ENCODE measurements around the gene KRT20. TPM values are rescaled to one million over a fixed set of nuclear protein-coding genes. Genes with fewer than 3 reads are reported as not detected.
"Not testable (repeated sequence)": the region's sequence is repeated elsewhere in the genome, so short reads cannot be mapped to it uniquely, and the experiment has no call there.

KRT20 gene, protein sequence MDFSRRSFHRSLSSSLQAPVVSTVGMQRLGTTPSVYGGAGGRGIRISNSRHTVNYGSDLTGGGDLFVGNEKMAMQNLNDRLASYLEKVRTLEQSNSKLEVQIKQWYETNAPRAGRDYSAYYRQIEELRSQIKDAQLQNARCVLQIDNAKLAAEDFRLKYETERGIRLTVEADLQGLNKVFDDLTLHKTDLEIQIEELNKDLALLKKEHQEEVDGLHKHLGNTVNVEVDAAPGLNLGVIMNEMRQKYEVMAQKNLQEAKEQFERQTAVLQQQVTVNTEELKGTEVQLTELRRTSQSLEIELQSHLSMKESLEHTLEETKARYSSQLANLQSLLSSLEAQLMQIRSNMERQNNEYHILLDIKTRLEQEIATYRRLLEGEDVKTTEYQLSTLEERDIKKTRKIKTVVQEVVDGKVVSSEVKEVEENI
- total RNA-seq (not detected), polyA plus RNA-seq (not detected)

DNA sequence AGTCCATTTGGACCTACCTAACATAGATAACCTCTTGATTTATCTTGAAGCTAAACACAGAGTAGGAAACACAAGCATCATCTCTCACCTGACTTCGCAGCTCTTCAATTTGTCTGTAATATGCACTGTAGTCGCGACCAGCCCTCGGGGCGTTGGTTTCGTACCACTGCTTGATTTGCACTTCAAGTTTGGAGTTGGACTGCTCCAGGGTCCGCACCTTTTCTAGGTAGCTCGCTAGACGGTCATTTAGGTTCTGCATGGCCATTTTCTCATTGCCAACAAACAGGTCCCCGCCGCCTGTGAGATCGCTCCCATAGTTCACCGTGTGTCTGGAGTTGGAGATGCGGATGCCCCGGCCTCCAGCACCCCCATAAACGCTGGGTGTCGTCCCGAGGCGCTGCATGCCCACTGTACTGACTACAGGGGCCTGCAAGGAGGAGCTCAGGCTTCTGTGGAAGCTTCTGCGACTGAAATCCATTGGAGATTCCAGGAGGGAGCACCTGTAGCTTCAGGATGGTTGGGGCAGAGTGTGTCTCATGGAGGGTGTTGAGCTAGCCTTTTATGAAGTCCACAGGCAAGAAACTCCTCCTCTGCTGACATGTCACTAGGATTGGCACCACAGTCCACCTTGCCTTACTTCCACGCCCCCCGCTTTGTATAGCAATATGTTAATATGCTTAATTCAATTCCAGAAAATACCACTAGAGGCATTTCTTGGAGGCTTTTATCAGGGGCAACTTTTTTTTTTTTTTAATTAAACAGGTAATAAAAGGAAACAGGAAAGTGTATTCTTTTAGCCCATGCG lies at the start of gene KRT20:
TSS of gene KRT20 (minus strand) at position 535 of the 805 bp plus-strand sequence. CDS start at position 478, 57 bp downstream.
- no peaks in the 10 kb centered on the region for H3K9me3 ChIP-seq (ENCODE audit: control insufficient read depth in 2 of 2, low read length in 2 of 2)
- Mint-ChIP-seq H3K27me3 (peaks cover 66% of the 10 kb centered on the region), H3K27ac (no peak within 1 kb of the TSS), H3K9me3 (no peaks in the 10 kb centered on the region), H3K36me3 (no peaks in the 10 kb centered on the region), H3K4me1 (no peaks in the 10 kb centered on the region), H3K4me3 (no peak within 1 kb of the TSS)
- H3K36me3 ChIP-seq (ENCODE audit: control insufficient read depth, insufficient read depth, low read length): no peaks in the 10 kb centered on the region
- H3K4me1 ChIP-seq (ENCODE audit: control insufficient read depth, insufficient read depth, low read length, poor library complexity, severe bottlenecking): no peaks in the 10 kb centered on the region
- no peak within 1 kb of the TSS for H3K27ac ChIP-seq (ENCODE audit: insufficient read depth, low read length, poor library complexity, severe bottlenecking)
- no peak for ATAC-seq (ENCODE audit: low read depth in 2 of 2)
- peaks cover 14% of the 10 kb centered on the region for H3K27me3 ChIP-seq (ENCODE audit: control insufficient read depth, insufficient read depth, low read length)
- no peak for DNase-seq
- no peak within 1 kb of the TSS for H3K4me3 ChIP-seq (ENCODE audit: low read depth, low read length)

DNA sequence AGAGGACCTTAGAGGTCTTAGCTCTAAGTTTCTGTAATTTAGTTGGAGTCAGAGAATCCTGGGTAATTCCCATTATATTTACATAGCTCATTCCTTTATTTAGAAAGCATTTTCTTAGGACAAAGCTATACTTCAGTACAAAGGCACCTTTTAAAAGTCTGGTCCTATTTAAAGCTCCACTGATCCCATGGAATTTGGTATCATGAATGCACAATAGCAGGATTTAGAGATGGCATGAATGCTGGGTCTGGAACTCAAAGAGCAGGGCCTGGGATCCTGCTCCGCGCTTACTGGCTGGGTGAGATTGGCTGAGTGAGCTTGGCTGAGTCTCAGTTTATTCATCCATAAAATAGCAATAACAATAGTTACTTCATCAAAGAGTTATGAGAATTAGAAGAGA lies 47.6 kb upstream of the KRT20 start:
- Histone ChIP-seq H3K9me3 (ENCODE audit: control insufficient read depth in 2 of 2, low read length in 2 of 2) (no peaks in the 10 kb centered on the region), H3K4me1 (ENCODE audit: control insufficient read depth, insufficient read depth, low read length, poor library complexity, severe bottlenecking) (no peaks in the 10 kb centered on the region), H3K36me3 (ENCODE audit: control insufficient read depth, insufficient read depth, low read length) (no peaks in the 10 kb centered on the region), H3K27ac (ENCODE audit: insufficient read depth, low read length, poor library complexity, severe bottlenecking) (no peak overlapping the region), H3K4me3 (ENCODE audit: low read depth, low read length) (no peak overlapping the region), H3K27me3 (ENCODE audit: control insufficient read depth, insufficient read depth, low read length) (peaks cover 21% of the 10 kb centered on the region)
- Mint-ChIP-seq H3K27me3 (peaks cover 36% of the 10 kb centered on the region), H3K4me1 (peaks cover 0 to 3% (median 0%) of the 10 kb centered on the region in 4 donors), H3K4me3 (no peak overlapping the region), H3K27ac (no peak overlapping the region), H3K9me3 (peaks cover 0 to 1% (median 0%) of the 10 kb centered on the region in 7 donors), H3K36me3 (no peaks in the 10 kb centered on the region)
- ATAC-seq (ENCODE audit: low read depth in 2 of 2) (no peak), DNase-seq (no peak)

DNA sequence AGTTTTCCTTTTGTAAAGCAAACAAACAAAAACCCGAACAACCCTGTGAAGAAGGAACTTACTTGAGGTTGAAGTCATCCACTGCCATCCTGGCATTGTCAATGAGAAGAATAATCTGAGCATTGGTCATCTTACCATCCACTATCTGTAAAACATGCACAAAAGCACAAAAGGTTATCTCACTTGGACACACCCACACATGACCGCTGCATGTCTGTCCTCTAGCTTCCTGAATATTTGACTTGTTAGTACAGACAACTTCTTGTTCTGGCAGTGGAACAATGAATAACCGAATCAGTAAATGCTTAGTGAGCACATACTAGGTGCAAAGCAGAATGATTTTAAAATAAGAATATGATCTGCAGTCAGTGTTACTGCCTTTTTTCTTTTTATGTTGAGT lies 46.3 kb upstream of the KRT20 start:
- Mint-ChIP-seq H3K27me3 (peaks cover 44% of the 10 kb centered on the region), H3K36me3 (no peaks in the 10 kb centered on the region), H3K9me3 (peaks cover 0 to 1% (median 0%) of the 10 kb centered on the region in 7 donors), H3K4me3 (no peak overlapping the region), H3K4me1 (no peaks in the 10 kb centered on the region), H3K27ac (no peak overlapping the region)
- Histone ChIP-seq H3K27me3 (ENCODE audit: control insufficient read depth, insufficient read depth, low read length) (peaks cover 23% of the 10 kb centered on the region), H3K36me3 (ENCODE audit: control insufficient read depth, insufficient read depth, low read length) (no peaks in the 10 kb centered on the region), H3K4me1 (ENCODE audit: control insufficient read depth, insufficient read depth, low read length, poor library complexity, severe bottlenecking) (no peaks in the 10 kb centered on the region), H3K9me3 (ENCODE audit: control insufficient read depth in 2 of 2, low read length in 2 of 2) (no peaks in the 10 kb centered on the region), H3K4me3 (ENCODE audit: low read depth, low read length) (no peak overlapping the region), H3K27ac (ENCODE audit: insufficient read depth, low read length, poor library complexity, severe bottlenecking) (no peak overlapping the region)
- ATAC-seq (ENCODE audit: low read depth in 2 of 2) (no peak), DNase-seq (no peak)

DNA sequence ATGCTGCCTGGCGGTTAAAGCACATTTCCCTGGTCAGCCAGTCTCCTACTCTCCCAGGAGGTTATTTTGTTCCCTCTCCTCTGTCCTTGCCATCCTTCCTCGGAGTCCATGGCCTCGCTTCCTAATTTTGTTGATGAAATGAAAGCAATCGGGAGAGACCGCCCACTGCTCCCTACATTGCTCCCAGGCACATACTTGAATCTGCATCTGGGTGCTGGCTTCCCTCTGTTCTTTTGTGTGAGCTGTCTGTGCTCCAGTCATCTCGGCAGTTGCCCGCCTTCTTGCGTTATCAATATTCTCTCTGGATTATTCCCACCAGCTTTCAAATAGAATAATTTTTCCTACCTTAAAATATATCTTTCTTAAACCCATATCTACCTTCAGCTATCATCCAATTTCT lies 41.3 kb upstream of the KRT20 start:
- no peak overlapping the region for H3K4me3 ChIP-seq (ENCODE audit: low read depth, low read length)
- peaks cover 8% of the 10 kb centered on the region for H3K27me3 ChIP-seq (ENCODE audit: control insufficient read depth, insufficient read depth, low read length)
- H3K27ac ChIP-seq (ENCODE audit: insufficient read depth, low read length, poor library complexity, severe bottlenecking): no peak overlapping the region
- no peak for ATAC-seq (ENCODE audit: low read depth in 2 of 2)
- peaks cover 38% of the 10 kb centered on the region for H3K27me3 Mint-ChIP-seq
- no peak overlapping the region for H3K4me3 Mint-ChIP-seq
- no peaks in the 10 kb centered on the region for H3K36me3 ChIP-seq (ENCODE audit: control insufficient read depth, insufficient read depth, low read length)
- H3K36me3 Mint-ChIP-seq: no peaks in the 10 kb centered on the region
- no peak overlapping the region for H3K27ac Mint-ChIP-seq
- H3K4me1 ChIP-seq (ENCODE audit: control insufficient read depth, insufficient read depth, low read length, poor library complexity, severe bottlenecking): no peaks in the 10 kb centered on the region
- no peaks in the 10 kb centered on the region for H3K9me3 Mint-ChIP-seq
- DNase-seq: no peak
- no peaks in the 10 kb centered on the region for H3K9me3 ChIP-seq (ENCODE audit: control insufficient read depth in 2 of 2, low read length in 2 of 2)
- H3K4me1 Mint-ChIP-seq: peaks cover 0 to 6% (median under 1%) of the 10 kb centered on the region in 4 donors

DNA sequence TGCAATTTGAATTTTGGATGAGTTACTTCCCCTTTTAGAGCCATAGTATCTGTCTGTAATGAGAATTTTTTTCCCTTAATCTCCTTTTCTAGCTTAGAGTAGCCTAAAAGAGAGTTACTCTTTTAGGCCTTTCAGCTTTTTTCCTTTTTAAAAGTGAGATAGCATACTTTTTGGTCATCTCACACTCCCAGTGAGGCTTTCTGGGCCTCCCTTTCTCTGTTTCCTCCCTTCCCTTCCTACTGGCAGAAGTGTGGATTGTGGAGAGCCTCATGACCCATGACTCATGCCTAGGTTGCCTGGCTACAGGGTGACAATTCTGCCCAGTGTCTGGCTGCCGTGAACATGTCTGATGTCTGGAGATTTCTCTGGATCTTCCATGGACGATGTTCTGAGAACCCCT lies 37.2 kb upstream of the KRT20 start:
- Histone ChIP-seq H3K27me3 (ENCODE audit: control insufficient read depth, insufficient read depth, low read length) (peaks cover 4% of the 10 kb centered on the region), H3K36me3 (ENCODE audit: control insufficient read depth, insufficient read depth, low read length) (no peaks in the 10 kb centered on the region), H3K4me3 (ENCODE audit: low read depth, low read length) (no peak overlapping the region), H3K27ac (ENCODE audit: insufficient read depth, low read length, poor library complexity, severe bottlenecking) (no peak overlapping the region), H3K9me3 (ENCODE audit: control insufficient read depth in 2 of 2, low read length in 2 of 2) (no peaks in the 10 kb centered on the region), H3K4me1 (ENCODE audit: control insufficient read depth, insufficient read depth, low read length, poor library complexity, severe bottlenecking) (no peaks in the 10 kb centered on the region)
- DNase-seq: no peak
- Mint-ChIP-seq H3K4me3 (no peak overlapping the region), H3K27me3 (peaks cover 39% of the 10 kb centered on the region), H3K9me3 (no peaks in the 10 kb centered on the region), H3K27ac (peak overlapping the region in 1 of 3 donors; percentile 9), H3K4me1 (peaks cover 0 to 10% (median 2%) of the 10 kb centered on the region in 4 donors), H3K36me3 (no peaks in the 10 kb centered on the region)
- ATAC-seq (ENCODE audit: low read depth in 2 of 2): no peak

DNA sequence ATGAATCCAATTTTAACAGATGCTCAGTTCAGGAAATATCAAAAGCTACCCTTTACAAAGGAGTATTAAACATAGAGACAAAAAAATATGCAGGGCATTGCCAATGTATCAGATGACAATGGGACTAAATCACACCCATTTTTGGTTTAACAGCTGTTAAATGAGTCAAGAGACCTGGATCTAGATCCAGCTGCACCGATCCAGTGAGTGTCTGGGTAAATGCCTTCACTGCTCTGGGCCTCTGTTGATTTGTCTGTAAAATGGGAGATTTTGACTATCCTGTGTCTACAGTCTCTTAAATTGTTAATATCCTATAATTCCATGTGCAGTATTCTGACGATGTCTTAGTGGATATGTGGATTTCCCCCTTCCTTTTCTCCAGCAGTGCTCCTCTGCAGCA lies 36.0 kb upstream of the KRT20 start:
- no peaks in the 10 kb centered on the region for H3K4me1 ChIP-seq (ENCODE audit: control insufficient read depth, insufficient read depth, low read length, poor library complexity, severe bottlenecking)
- H3K36me3 ChIP-seq (ENCODE audit: control insufficient read depth, insufficient read depth, low read length): no peaks in the 10 kb centered on the region
- ATAC-seq (ENCODE audit: low read depth in 2 of 2): no peak
- peaks cover 2% of the 10 kb centered on the region for H3K27me3 ChIP-seq (ENCODE audit: control insufficient read depth, insufficient read depth, low read length)
- peaks cover 29% of the 10 kb centered on the region for H3K27me3 Mint-ChIP-seq
- no peaks in the 10 kb centered on the region for H3K9me3 ChIP-seq (ENCODE audit: control insufficient read depth in 2 of 2, low read length in 2 of 2)
- no peaks in the 10 kb centered on the region for H3K36me3 Mint-ChIP-seq
- no peak overlapping the region for H3K4me3 Mint-ChIP-seq
- no peak for DNase-seq
- no peak overlapping the region for H3K4me3 ChIP-seq (ENCODE audit: low read depth, low read length)
- H3K4me1 Mint-ChIP-seq: peaks cover 0 to 10% (median 2%) of the 10 kb centered on the region in 4 donors
- no peak overlapping the region for H3K27ac ChIP-seq (ENCODE audit: insufficient read depth, low read length, poor library complexity, severe bottlenecking)
- H3K9me3 Mint-ChIP-seq: no peaks in the 10 kb centered on the region
- peak overlapping the region in 1 of 3 donors; percentile 28 for H3K27ac Mint-ChIP-seq

DNA sequence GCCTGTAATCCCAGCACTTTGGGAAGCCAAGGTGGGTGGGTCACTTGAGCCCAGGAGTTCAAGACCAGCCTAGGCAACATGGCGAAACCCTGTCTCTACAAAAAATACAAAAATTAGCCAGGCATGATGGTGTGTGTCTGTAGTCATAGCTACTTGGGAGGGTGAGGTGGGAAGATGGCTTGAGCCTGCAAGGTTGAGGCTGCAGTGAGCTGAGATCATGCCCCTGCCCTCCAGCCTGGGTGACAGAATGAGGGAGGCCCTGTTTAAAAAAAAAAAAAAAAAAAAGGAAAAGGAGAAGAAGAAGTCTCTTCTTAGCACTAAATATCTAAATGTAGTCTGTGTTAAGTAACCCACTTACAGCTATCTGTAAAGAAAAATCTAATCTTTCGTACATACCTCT lies 32.1 kb upstream of the KRT20 start:
- peaks cover 24% of the 10 kb centered on the region for H3K27me3 Mint-ChIP-seq
- H3K36me3 Mint-ChIP-seq: not testable (repeated sequence)

More for the DNA sequence above, 32.1 kb upstream of the KRT20 start:
- H3K9me3 Mint-ChIP-seq; H3K27me3 ChIP-seq (ENCODE audit: control insufficient read depth, insufficient read depth, low read length); H3K4me1 ChIP-seq (ENCODE audit: control insufficient read depth, insufficient read depth, low read length, poor library complexity, severe bottlenecking); ATAC-seq (ENCODE audit: low read depth in 2 of 2); H3K27ac Mint-ChIP-seq; DNase-seq; H3K27ac ChIP-seq (ENCODE audit: insufficient read depth, low read length, poor library complexity, severe bottlenecking); H3K4me1 Mint-ChIP-seq; H3K4me3 ChIP-seq (ENCODE audit: low read depth, low read length); H3K36me3 ChIP-seq (ENCODE audit: control insufficient read depth, insufficient read depth, low read length); H3K4me3 Mint-ChIP-seq; H3K9me3 ChIP-seq (ENCODE audit: control insufficient read depth in 2 of 2, low read length in 2 of 2): not testable (repeated sequence)
